ENCODE results near the gene MACROH2A2. TPM values are rescaled to one million over a fixed set of nuclear protein-coding genes. Genes with fewer than 3 reads are reported as not detected.

MACROH2A2 gene
- total RNA-seq, 2 donors from 2014 or later, result 17.3 to 19.6 TPM

- H3K27ac ChIP-seq, result no peak overlapping the region
- peaks cover 4% of the 10 kb centered on the region for H3K36me3 ChIP-seq
- H3K9me3 ChIP-seq, result no peaks in the 10 kb centered on the region
- no peak for TF ChIP-seq CTCF (IDR thresholded peaks at IDR 0.05)
- peaks cover 0 to 18% of the 10 kb centered on the region in 2 donors for H3K4me1 ChIP-seq
- H3K4me3 ChIP-seq, result no peak overlapping the region
- no peaks in the 10 kb centered on the region for H3K27me3 ChIP-seq
- DNase-seq (ENCODE audit: low spot score), result peak; percentile 16
These were observed 83.0 kb downstream of the MACROH2A2 start for GRCh38 chr10:70135684-70136083.

GRCh38 chr10:70137135-70137534, 84.5 kb downstream of the MACROH2A2 start:
- TF ChIP-seq CTCF (IDR thresholded peaks at IDR 0.05), result no peak
- Histone ChIP-seq H3K4me3 (no peak overlapping the region), H3K27me3 (no peaks in the 10 kb centered on the region), H3K27ac (no peak overlapping the region), H3K36me3 (peaks cover 4% of the 10 kb centered on the region), H3K9me3 (no peaks in the 10 kb centered on the region), H3K4me1 (peaks cover 0 to 6% of the 10 kb centered on the region in 2 donors)
- DNase-seq (ENCODE audit: low spot score), result peak; percentile 38

GRCh38 chr10:70137927-70138883, 85.6 kb downstream of the MACROH2A2 start:
- no peaks in the 10 kb centered on the region for H3K27me3 ChIP-seq
- H3K4me1 ChIP-seq, result peaks cover 0 to 2% of the 10 kb centered on the region in 2 donors
- no peak overlapping the region for H3K4me3 ChIP-seq
- TF ChIP-seq CTCF (IDR thresholded peaks at IDR 0.05), result no peak
- H3K36me3 ChIP-seq, result peaks cover 4% of the 10 kb centered on the region
- H3K27ac ChIP-seq, result no peak overlapping the region
- H3K9me3 ChIP-seq, result no peaks in the 10 kb centered on the region
- DNase-seq (ENCODE audit: low spot score), result no peak

- no peaks in the 10 kb centered on the region for H3K27me3 ChIP-seq
- no peak overlapping the region for H3K4me3 ChIP-seq
- no peak overlapping the region for H3K27ac ChIP-seq
- no peak for DNase-seq (ENCODE audit: low spot score)
- no peak for TF ChIP-seq CTCF (IDR thresholded peaks at IDR 0.05)
- H3K36me3 ChIP-seq, result peaks cover 4% of the 10 kb centered on the region
- H3K9me3 ChIP-seq, result no peaks in the 10 kb centered on the region
- peaks cover 0 to under 1% of the 10 kb centered on the region in 2 donors for H3K4me1 ChIP-seq
These were observed 86.7 kb downstream of the MACROH2A2 start for GRCh38 chr10:70139151-70139996.

- H3K4me1 ChIP-seq, result peaks cover 0 to 6% of the 10 kb centered on the region in 2 donors
- H3K9me3 ChIP-seq, result no peaks in the 10 kb centered on the region
- DNase-seq (ENCODE audit: low spot score), result no peak
- H3K36me3 ChIP-seq, result peaks cover 4% of the 10 kb centered on the region
- H3K27me3 ChIP-seq, result no peaks in the 10 kb centered on the region
- H3K27ac ChIP-seq, result no peak overlapping the region
- no peak overlapping the region for H3K4me3 ChIP-seq
- TF ChIP-seq CTCF (IDR thresholded peaks at IDR 0.05), result no peak
These were observed 87.3 kb downstream of the MACROH2A2 start for GRCh38 chr10:70139997-70140250.
